Measurements from ENCODE around the gene VGLL4.
A peak's percentile ranks its signal among the peaks of the same experiment; 100 is the strongest.
"Not testable (repeated sequence)": the region's sequence is repeated elsewhere in the genome, so short reads cannot be mapped to it uniquely, and the experiment has no call there.

Gene VGLL4

GRCh38 chr3:11643605-11644087 lies at the start of gene VGLL4:
Gene VGLL4 (minus strand): TSS chr3:11643915. CDS start chr3:11643518, 397 bp downstream.
- DNase-seq (ENCODE audit: low read depth): peak; percentile 63

GRCh38 chr3:11692532-11692813 lies 48.8 kb upstream of the VGLL4 start:
- no peak for DNase-seq (ENCODE audit: low read depth)

- no peak for DNase-seq (ENCODE audit: low read depth)
Observed at GRCh38 chr3:11691767-11692531, 48.2 kb upstream of the VGLL4 start.

GRCh38 chr3:11690863-11691766 lies 47.4 kb upstream of the VGLL4 start:
- no peak for DNase-seq (ENCODE audit: low read depth)

- no peak for DNase-seq (ENCODE audit: low read depth)
Observed at GRCh38 chr3:11689749-11690148, 46.0 kb upstream of the VGLL4 start.

- DNase-seq (ENCODE audit: low read depth): not testable (repeated sequence)
Observed at GRCh38 chr3:11684980-11685379, 41.3 kb upstream of the VGLL4 start.

GRCh38 chr3:11680509-11680908 lies 36.8 kb upstream of the VGLL4 start:
- DNase-seq (ENCODE audit: low read depth): no peak

GRCh38 chr3:11679964-11680363 lies 36.2 kb upstream of the VGLL4 start:
- no peak for DNase-seq (ENCODE audit: low read depth)

- no peak for DNase-seq (ENCODE audit: low read depth)
Observed at GRCh38 chr3:11672363-11672762, 28.6 kb upstream of the VGLL4 start.

GRCh38 chr3:11671648-11672100 lies 28.0 kb upstream of the VGLL4 start:
- no peak for DNase-seq (ENCODE audit: low read depth)

- no peak for DNase-seq (ENCODE audit: low read depth)
Observed at GRCh38 chr3:11668243-11669235, 24.8 kb upstream of the VGLL4 start.

- no peak for DNase-seq (ENCODE audit: low read depth)
Observed at GRCh38 chr3:11665331-11665730, 21.6 kb upstream of the VGLL4 start.

- DNase-seq (ENCODE audit: low read depth): no peak
Observed at GRCh38 chr3:11662392-11662990, 18.8 kb upstream of the VGLL4 start.

- no peak for DNase-seq (ENCODE audit: low read depth)
Observed at GRCh38 chr3:11661827-11662226, 18.1 kb upstream of the VGLL4 start.

- no peak for DNase-seq (ENCODE audit: low read depth)
Observed at GRCh38 chr3:11661052-11661656, 17.4 kb upstream of the VGLL4 start.

- DNase-seq (ENCODE audit: low read depth): no peak
Observed at GRCh38 chr3:11660242-11660641, 16.5 kb upstream of the VGLL4 start.

- DNase-seq (ENCODE audit: low read depth): no peak
Observed at GRCh38 chr3:11658180-11658579, 14.5 kb upstream of the VGLL4 start.

- DNase-seq (ENCODE audit: low read depth): no peak
Observed at GRCh38 chr3:11655196-11655928, 11.6 kb upstream of the VGLL4 start.

- DNase-seq (ENCODE audit: low read depth): no peak
Observed at GRCh38 chr3:11654166-11654565, 10.5 kb upstream of the VGLL4 start.
